ENCODE measurements around the gene NECAB3.

GRCh38 chr20:33673410-33674293 is 576 bp downstream of the NECAB3 start:
- TF ChIP-seq CTCF (IDR thresholded peaks at IDR 0.05) = no peak
- TF ChIP-seq POLR2AphosphoS5 (IDR thresholded peaks at IDR 0.05) = no peak
- no peak for TF ChIP-seq POLR2A (IDR thresholded peaks at IDR 0.05)

Data from prostate gland (tissue), 2 donors.